Keratinocyte (primary cell): Measurements from ENCODE around the gene NDOR1.

ENCODE experiments used
- EZH2 ChIP-seq: IDR thresholded peaks from one replicate; pipeline ENCODE4 v1.6.1; 2012; ENCODE audit warnings: inconsistent platforms, mild to moderate bottlenecking, low read length, moderate library complexity
- TF ChIP-seq, protein P1 (sequence below), 3 experiments: IDR thresholded peaks in 1 of 3; conservative IDR thresholded peaks in 1 of 3; optimal IDR thresholded peaks in 1 of 3; 2 replicates in 2 of 3; 3 replicates in 1 of 3; pipeline versions ENCODE3 to v1.5.1; 2011; ENCODE audit warnings: low read length in 3 of 3, mild to moderate bottlenecking in 3 of 3, moderate library complexity in 2 of 3, control low read depth in 1 of 3, inconsistent platforms in 1 of 3; ENCODE audit not compliant: insufficient read depth in 2 of 3; ENCODE audit errors: extremely low read depth in 1 of 3

- TF ChIP-seq, protein P1, sequence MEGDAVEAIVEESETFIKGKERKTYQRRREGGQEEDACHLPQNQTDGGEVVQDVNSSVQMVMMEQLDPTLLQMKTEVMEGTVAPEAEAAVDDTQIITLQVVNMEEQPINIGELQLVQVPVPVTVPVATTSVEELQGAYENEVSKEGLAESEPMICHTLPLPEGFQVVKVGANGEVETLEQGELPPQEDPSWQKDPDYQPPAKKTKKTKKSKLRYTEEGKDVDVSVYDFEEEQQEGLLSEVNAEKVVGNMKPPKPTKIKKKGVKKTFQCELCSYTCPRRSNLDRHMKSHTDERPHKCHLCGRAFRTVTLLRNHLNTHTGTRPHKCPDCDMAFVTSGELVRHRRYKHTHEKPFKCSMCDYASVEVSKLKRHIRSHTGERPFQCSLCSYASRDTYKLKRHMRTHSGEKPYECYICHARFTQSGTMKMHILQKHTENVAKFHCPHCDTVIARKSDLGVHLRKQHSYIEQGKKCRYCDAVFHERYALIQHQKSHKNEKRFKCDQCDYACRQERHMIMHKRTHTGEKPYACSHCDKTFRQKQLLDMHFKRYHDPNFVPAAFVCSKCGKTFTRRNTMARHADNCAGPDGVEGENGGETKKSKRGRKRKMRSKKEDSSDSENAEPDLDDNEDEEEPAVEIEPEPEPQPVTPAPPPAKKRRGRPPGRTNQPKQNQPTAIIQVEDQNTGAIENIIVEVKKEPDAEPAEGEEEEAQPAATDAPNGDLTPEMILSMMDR (optimal IDR thresholded peaks at IDR 0.05 in 1 of 3, IDR thresholded peaks at IDR 0.05 in 1 of 3, conservative IDR thresholded peaks at IDR 0.05 in 1 of 3; ENCODE audit: extremely low read depth in 1 of 3, insufficient read depth in 2 of 3, low read length in 3 of 3) = no peak
- no peak for TF ChIP-seq EZH2
Observed at GRCh38 chr9:137198051-137198901, 7.2 kb upstream of the NDOR1 start.
